IPS-18a (cell line): ENCODE measurements around the gene ACTL8.
"Not testable (repeated sequence)": the region's sequence is repeated elsewhere in the genome, so short reads cannot be mapped to it uniquely, and the experiment has no call there.

ENCODE experiments used
- H3K27ac ChIP-seq: one replicate; pipeline ENCODE4 v1.5.1; 2013; ENCODE audit warnings: low read length
- H3K27me3 ChIP-seq: one replicate; pipeline ENCODE4 v1.6.1; 2013; ENCODE audit warnings: mild to moderate bottlenecking, low read length; ENCODE audit not compliant: control insufficient read depth, insufficient read depth
- H3K36me3 ChIP-seq: one replicate; pipeline ENCODE4 v1.6.1; 2013; ENCODE audit warnings: low read depth, low read length; ENCODE audit not compliant: control insufficient read depth
- H3K4me1 ChIP-seq: one replicate; pipeline ENCODE4 v1.6.1; 2013; ENCODE audit warnings: low read depth, low read length; ENCODE audit not compliant: control insufficient read depth
- H3K4me3 ChIP-seq: one replicate; pipeline ENCODE4 v1.5.1; 2013; ENCODE audit warnings: low read length
- H3K9ac ChIP-seq: one replicate; pipeline ENCODE4 v1.6.1; 2013; ENCODE audit warnings: mild to moderate bottlenecking, low read length, moderate library complexity
- H3K9me3 ChIP-seq: one replicate; pipeline ENCODE4 v1.6.1; 2013; ENCODE audit warnings: low read depth, low read length; ENCODE audit not compliant: control insufficient read depth

The ACTL8 gene

GRCh38 chr1:17739050-17739449, 16.1 kb upstream of the ACTL8 start:
- Histone ChIP-seq H3K9me3 (no peaks in the 10 kb centered on the region), H3K9ac (no peak overlapping the region), H3K27me3 (no peaks in the 10 kb centered on the region), H3K4me1 (no peaks in the 10 kb centered on the region), H3K36me3 (no peaks in the 10 kb centered on the region), H3K4me3 (no peak overlapping the region), H3K27ac (no peak overlapping the region)

GRCh38 chr1:17741052-17741451, 14.1 kb upstream of the ACTL8 start:
- H3K9ac ChIP-seq, result no peak overlapping the region
- no peaks in the 10 kb centered on the region for H3K36me3 ChIP-seq
- H3K4me3 ChIP-seq, result no peak overlapping the region
- H3K4me1 ChIP-seq, result no peaks in the 10 kb centered on the region
- no peak overlapping the region for H3K27ac ChIP-seq
- no peaks in the 10 kb centered on the region for H3K9me3 ChIP-seq
- H3K27me3 ChIP-seq, result no peaks in the 10 kb centered on the region

DNA sequence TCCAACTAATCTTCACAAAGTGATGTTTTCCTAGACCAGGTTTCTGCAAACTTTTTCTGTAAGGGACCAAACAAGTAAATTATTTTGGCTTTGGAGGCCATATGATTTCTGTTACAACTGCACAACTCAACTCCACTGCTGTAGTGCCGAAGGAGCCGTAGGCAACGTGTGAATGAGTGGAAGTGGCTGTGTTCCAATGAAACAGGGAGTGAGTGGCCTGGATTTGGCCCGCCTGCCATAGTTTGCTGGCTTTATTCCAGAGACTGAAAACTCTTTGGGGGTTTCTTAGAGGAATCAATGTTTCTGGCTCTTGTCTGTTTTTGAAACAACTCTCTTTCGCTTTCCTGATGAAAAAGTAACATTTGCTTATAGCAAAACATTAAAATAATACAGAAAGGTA, 12.6 kb upstream of the ACTL8 start:
- H3K27ac ChIP-seq, result no peak overlapping the region
- H3K9me3 ChIP-seq, result no peaks in the 10 kb centered on the region
- H3K36me3 ChIP-seq, result no peaks in the 10 kb centered on the region
- no peak overlapping the region for H3K9ac ChIP-seq
- H3K4me1 ChIP-seq, result no peaks in the 10 kb centered on the region
- no peak overlapping the region for H3K4me3 ChIP-seq
- no peaks in the 10 kb centered on the region for H3K27me3 ChIP-seq

DNA sequence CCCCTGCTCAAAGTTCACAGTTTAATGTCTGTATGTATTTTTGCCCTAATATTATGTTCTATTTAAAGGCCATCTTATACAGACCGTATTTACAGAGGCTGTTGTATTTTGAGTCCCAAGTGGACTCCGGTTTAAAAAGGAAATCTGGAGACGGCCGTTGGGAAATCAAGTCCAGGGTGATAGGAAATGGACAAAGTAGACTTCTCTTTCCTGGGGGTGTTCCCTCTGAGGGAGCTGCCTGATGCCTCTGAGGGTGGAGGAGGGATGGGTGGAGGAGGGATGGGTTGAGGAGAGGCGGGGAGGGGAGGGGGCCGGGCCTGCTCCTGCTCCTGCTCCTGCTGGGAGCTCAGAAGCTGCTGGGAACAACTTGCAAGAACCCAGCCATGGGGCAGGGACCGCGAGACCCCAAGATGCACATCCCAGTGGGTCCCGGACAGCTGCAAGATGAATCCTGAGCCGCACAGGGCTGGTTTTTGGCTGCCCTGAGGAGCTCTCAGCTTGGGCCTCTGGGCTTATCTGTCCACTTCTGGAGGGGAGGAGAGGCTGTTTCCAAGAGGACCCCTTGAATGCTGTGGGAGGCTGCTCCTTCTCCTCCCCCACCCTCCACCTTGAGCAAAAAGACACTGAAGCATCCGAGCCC, 12.0 kb upstream of the ACTL8 start:
- Histone ChIP-seq H3K27ac (no peak overlapping the region), H3K9me3 (no peaks in the 10 kb centered on the region), H3K4me1 (no peaks in the 10 kb centered on the region), H3K9ac (no peak overlapping the region), H3K4me3 (no peak overlapping the region), H3K36me3 (no peaks in the 10 kb centered on the region), H3K27me3 (no peaks in the 10 kb centered on the region)

GRCh38 chr1:17743925-17744324, 11.2 kb upstream of the ACTL8 start:
- no peak overlapping the region for H3K9ac ChIP-seq
- no peak overlapping the region for H3K27ac ChIP-seq
- no peaks in the 10 kb centered on the region for H3K4me1 ChIP-seq
- H3K4me3 ChIP-seq, result no peak overlapping the region
- H3K27me3 ChIP-seq, result no peaks in the 10 kb centered on the region
- H3K9me3 ChIP-seq, result no peaks in the 10 kb centered on the region
- H3K36me3 ChIP-seq, result no peaks in the 10 kb centered on the region

DNA sequence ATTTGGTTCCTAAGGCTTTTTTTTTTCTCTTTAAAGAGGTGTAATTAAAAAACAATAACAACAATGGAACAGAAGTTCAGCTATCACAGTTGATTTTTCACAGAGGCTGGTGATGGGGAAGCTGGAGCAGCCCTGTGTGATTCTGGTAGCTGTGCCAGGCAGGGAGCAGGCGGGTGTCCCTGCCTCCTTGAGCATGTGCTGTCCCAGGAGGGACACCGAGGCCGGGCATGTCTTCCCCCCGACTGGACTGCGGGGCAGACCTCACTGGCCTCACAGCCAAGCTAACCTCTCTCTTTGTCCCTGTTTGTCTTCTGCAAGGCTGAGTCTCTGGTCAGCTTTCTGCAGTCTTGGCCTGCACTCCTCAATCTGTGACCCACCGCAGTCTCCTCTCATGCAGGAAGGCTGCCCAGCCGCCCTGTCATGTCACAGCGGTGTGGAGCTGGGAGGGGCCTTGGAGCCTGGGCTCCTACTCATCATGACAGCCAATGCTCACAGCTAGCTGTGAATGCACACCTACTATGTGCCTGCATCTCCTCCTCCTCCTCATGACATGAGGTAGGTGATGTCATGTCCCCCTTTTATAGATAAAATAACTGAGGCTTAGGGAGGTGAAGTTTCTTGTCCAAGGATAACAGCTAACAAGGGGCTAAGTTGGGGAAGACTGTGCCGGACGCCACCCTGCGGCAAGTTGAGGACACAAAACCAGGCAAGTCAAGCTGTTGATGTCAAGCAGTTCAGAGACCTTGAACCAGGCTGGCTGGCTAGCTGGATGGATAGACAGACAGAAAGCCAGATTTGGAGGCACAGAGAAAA, 10.3 kb upstream of the ACTL8 start:
- H3K4me1 ChIP-seq, result no peaks in the 10 kb centered on the region
- H3K36me3 ChIP-seq, result no peaks in the 10 kb centered on the region
- no peak overlapping the region for H3K9ac ChIP-seq
- no peak overlapping the region for H3K27ac ChIP-seq
- H3K9me3 ChIP-seq, result no peaks in the 10 kb centered on the region
- no peak overlapping the region for H3K4me3 ChIP-seq
- no peaks in the 10 kb centered on the region for H3K27me3 ChIP-seq

DNA sequence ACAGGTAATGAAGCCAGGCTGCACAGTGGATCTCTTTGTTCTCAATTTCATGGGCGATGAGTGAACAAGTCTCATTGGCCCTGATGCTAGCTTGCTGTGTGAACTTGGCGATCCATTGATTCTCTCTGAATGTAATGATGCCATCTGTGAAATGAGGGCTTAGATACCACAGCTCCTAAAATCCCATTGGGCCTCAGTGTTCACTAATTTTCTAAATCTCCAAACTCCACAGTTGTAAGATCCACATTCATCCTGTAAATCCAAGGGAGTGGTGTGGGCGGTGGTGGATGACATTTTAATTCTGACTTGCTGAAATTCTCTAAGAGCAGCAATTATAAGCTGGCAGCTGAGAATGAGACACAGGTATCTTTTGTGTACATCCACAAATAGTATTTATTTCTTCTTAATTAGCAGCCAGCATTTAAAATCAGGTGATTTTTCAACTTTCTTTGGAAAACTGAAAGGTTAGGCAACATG, 9.6 kb upstream of the ACTL8 start:
- no peaks in the 10 kb centered on the region for H3K4me1 ChIP-seq
- no peak overlapping the region for H3K9ac ChIP-seq
- H3K27me3 ChIP-seq, result no peaks in the 10 kb centered on the region
- H3K36me3 ChIP-seq, result no peaks in the 10 kb centered on the region
- H3K4me3 ChIP-seq, result no peak overlapping the region
- no peak overlapping the region for H3K27ac ChIP-seq
- no peaks in the 10 kb centered on the region for H3K9me3 ChIP-seq

DNA sequence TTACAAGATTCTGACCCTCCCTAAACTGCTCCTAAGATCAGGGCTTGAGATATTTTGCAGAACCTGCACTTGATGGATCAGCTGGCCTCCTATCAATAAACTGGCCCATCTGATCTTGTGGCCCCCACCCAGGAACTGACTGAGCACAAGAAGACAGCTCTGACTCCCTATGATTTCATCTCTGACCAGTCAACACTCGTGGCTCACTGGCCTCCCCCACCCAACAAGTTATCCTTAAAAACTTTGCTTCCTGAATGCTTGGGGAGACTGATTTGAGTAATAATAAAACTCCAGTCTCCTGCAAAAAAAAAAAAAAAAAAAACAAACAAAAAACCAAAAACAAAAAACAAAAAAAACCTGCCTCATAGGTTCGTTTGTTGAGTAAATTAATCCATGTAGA, 8.9 kb upstream of the ACTL8 start:
- H3K4me3 ChIP-seq, H3K27me3 ChIP-seq, H3K9ac ChIP-seq, H3K9me3 ChIP-seq, H3K27ac ChIP-seq, H3K4me1 ChIP-seq, H3K36me3 ChIP-seq: not testable (repeated sequence)

GRCh38 chr1:17746920-17747319, 8.2 kb upstream of the ACTL8 start:
- Histone ChIP-seq H3K36me3 (no peaks in the 10 kb centered on the region), H3K27me3 (no peaks in the 10 kb centered on the region), H3K27ac (no peak overlapping the region), H3K4me1 (no peaks in the 10 kb centered on the region), H3K9me3 (no peaks in the 10 kb centered on the region), H3K9ac (no peak overlapping the region), H3K4me3 (no peak overlapping the region)

DNA sequence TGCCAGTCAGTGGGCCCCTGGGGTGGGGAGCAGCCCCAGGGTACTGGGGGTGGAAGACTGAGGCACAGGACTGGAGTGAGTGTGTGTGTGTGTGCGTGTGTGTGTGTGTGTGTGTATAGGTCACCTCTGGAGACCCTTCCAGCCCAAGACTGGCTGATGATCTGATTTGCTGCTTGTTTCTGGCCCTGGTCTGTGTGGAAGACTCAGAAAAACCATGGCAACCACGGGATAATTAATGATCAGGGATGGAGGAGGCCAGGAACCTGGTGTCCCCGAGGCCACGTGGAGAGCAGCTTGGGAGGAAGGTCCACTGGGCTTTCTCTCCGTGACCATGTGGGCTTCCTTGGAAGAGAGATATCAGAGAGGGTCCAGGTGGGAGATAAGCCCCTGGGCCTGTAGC, 4.8 kb upstream of the ACTL8 start:
- Histone ChIP-seq H3K4me1 (no peaks in the 10 kb centered on the region), H3K4me3 (no peak overlapping the region), H3K9me3 (peaks cover 12% of the 10 kb centered on the region), H3K27ac (no peak overlapping the region), H3K27me3 (no peaks in the 10 kb centered on the region), H3K9ac (no peak overlapping the region), H3K36me3 (no peaks in the 10 kb centered on the region)

DNA sequence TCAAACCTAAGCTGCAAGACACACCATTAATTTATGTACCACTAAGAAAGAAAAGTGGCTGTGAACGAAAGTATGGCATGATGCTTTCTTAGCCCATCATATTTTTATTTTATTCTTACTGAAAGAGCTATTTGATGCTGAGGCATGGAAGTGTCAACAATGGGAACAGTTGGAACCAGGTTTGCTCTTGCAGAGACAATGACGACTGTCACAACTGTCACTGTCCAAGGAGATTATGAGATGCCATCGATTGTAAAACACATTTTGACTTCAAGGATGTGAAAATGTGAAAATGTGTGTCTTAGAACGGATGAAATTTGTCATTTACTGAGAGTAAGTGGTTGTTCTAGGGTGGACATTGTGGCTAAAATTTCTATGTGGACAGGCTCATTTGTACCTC, 2.8 kb upstream of the ACTL8 start:
- peaks cover 15% of the 10 kb centered on the region for H3K9me3 ChIP-seq
- no peak overlapping the region for H3K27ac ChIP-seq
- no peak overlapping the region for H3K4me3 ChIP-seq
- H3K9ac ChIP-seq, result no peak overlapping the region
- H3K4me1 ChIP-seq, result no peaks in the 10 kb centered on the region
- H3K36me3 ChIP-seq, result no peaks in the 10 kb centered on the region
- H3K27me3 ChIP-seq, result no peaks in the 10 kb centered on the region

DNA sequence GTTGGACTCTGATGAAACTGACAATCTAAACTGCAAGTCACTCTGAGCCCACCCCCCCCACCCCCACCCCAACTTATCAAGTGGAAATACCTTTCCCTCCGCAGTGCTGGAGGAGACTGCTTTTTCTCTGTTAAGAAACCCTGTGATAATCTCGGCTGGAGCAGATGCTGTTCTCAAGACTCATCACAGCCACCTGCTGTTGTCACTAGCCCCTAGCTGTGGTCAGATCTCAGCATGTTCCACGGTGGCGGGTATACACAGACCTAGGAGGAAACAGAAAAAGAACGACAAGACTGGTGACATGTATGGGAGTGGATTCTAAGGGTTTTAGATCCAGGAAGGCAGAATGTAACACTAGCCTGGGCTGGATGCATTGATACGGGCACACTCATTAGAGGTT, 2.3 kb downstream of the ACTL8 start:
- Histone ChIP-seq H3K36me3 (no peaks in the 10 kb centered on the region), H3K27me3 (no peaks in the 10 kb centered on the region), H3K4me1 (no peaks in the 10 kb centered on the region), H3K9ac (no peak overlapping the region), H3K9me3 (peaks cover 24% of the 10 kb centered on the region), H3K4me3 (no peak overlapping the region), H3K27ac (no peak overlapping the region)
